GM12878 (cell line): Measurements from ENCODE around the gene TEX22.

Experiments
- ASH2L ChIP-seq: fragments of 300-600, 200-600 bp; sonication (generic); IDR thresholded peaks from 2 replicates; pipeline ENCODE4 v1.6.1; 2017; ENCODE audit warnings: low read depth, mild to moderate bottlenecking, borderline replicate concordance
- BACH1 ChIP-seq: fragments of 450-650 bp; IDR thresholded peaks from 2 replicates; pipeline ENCODE4 v1.6.1; 2017; ENCODE audit warnings: mild to moderate bottlenecking, borderline replicate concordance
- CEBPB ChIP-seq, 2 experiments: fragments of 150-350 bp in 1 of 2; IDR thresholded peaks; 2 replicates each; pipeline ENCODE4 v1.6.1; 2012 to 2014; ENCODE audit warnings: low read depth in 2 of 2, low read length in 2 of 2, borderline replicate concordance in 1 of 2, inconsistent platforms in 1 of 2
- CREB1 ChIP-seq: IDR thresholded peaks from 2 replicates; pipeline ENCODE4 v1.6.1; 2012; ENCODE audit warnings: low read depth, mild to moderate bottlenecking, inconsistent platforms
- CTCF ChIP-seq, 3 experiments: IDR thresholded peaks in 2 of 3; conservative IDR thresholded peaks in 1 of 3; 2 replicates each; pipeline ENCODE4 v1.5.1; 2011; ENCODE audit warnings: low read depth in 3 of 3, low read length in 3 of 3, mild to moderate bottlenecking in 3 of 3, control low read depth in 2 of 3, moderate library complexity in 2 of 3, inconsistent platforms in 1 of 3, mixed read lengths in 1 of 3; ENCODE audit not compliant: control insufficient read depth in 2 of 3, insufficient read depth in 1 of 3; ENCODE audit errors: extremely low read depth in 1 of 3
- JUND ChIP-seq: IDR thresholded peaks from 2 replicates; pipeline ENCODE4 v1.6.1; 2012; ENCODE audit warnings: low read depth, mild to moderate bottlenecking, low read length, improper control_type of control experiment, moderate library complexity
- MYC ChIP-seq: IDR thresholded peaks from 2 replicates; pipeline ENCODE4 v1.6.1; 2011; ENCODE audit warnings: mild to moderate bottlenecking, low read length, moderate library complexity, inconsistent platforms; ENCODE audit not compliant: insufficient read depth, insufficient replicate concordance, insufficient read length, severe bottlenecking
- NFIC ChIP-seq: IDR thresholded peaks from 2 replicates; pipeline ENCODE4 v1.6.1; 2012; ENCODE audit warnings: low read depth, mild to moderate bottlenecking, inconsistent platforms, low read length, moderate library complexity
- PML ChIP-seq: IDR thresholded peaks from 2 replicates; pipeline ENCODE4 v1.6.1; 2012; ENCODE audit warnings: low read length, inconsistent platforms
- RFX5 ChIP-seq: IDR thresholded peaks from 2 replicates; pipeline ENCODE4 v1.6.1; 2011; ENCODE audit warnings: low read depth, low read length, improper control_type of control experiment
- USF2 ChIP-seq: IDR thresholded peaks from 2 replicates; pipeline ENCODE4 v1.6.1; 2011; ENCODE audit warnings: low read depth, low read length, improper control_type of control experiment, borderline replicate concordance
- YY1 ChIP-seq: IDR thresholded peaks from 2 replicates; pipeline ENCODE4 v1.6.1; 2011; ENCODE audit warnings: low read depth, mild to moderate bottlenecking, low read length
- ZNF217 ChIP-seq: fragments of 450-650 bp; IDR thresholded peaks from 2 replicates; pipeline ENCODE4 v1.6.1; 2017; ENCODE audit warnings: antibody characterized with exemption, mild to moderate bottlenecking

DNA sequence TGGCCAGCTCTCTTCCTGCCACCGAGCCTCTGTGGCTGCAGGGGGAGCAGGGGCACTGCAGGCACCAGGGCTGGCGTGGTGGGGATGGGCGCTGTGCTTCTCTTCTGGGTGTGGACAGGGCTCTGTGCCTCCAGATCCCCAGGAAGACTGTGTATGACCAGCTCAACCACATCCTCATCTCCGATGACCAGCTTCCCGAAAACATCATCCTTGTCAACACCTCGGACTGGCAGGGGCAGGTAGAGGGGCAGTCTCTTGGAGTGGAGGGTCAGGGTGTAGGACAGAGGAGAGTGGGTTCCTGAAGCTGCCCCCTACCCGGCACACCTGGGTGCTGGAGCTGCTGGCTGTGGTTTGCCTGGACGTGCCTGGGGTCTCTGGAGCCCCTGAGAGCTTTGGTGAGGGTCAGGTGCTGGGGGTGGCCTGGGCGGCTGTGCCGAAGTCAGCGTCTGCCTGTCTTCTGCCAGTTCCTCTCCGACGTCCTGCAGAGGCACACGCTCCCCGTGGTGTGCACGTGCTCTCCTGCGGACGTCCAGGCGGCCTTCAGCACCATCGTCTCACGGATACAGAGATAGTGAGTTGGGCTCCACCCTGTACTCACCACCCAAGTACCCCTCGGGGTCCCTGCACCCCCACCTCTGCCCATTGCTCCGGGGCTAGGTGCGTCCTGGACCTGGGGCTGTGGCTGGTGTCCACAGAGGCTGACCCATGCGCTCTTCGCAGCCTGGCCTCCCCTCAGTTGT lies 15.8 kb upstream of the TEX22 start:
- TF ChIP-seq YY1, result no peak
- no peak for TF ChIP-seq CEBPB (IDR thresholded peaks at IDR 0.05; ENCODE audit: borderline replicate concordance in 1 of 2, low read depth in 2 of 2, low read length in 2 of 2)
- no peak for TF ChIP-seq PML
- TF ChIP-seq BACH1, result no peak
- TF ChIP-seq NFIC, result no peak
- no peak for TF ChIP-seq CTCF (IDR thresholded peaks at IDR 0.05 in 2 of 3, conservative IDR thresholded peaks at IDR 0.05 in 1 of 3; ENCODE audit: control insufficient read depth in 2 of 3, extremely low read depth in 1 of 3, insufficient read depth in 1 of 3, low read depth in 3 of 3, low read length in 3 of 3)
- TF ChIP-seq JUND, result no peak
- TF ChIP-seq CREB1, result no peak
- no peak for TF ChIP-seq USF2
- no peak for TF ChIP-seq ZNF217
- no peak for TF ChIP-seq ASH2L
- no peak for TF ChIP-seq RFX5
- TF ChIP-seq MYC, result no peak
